NT2/D1 (cell line): Measurements from ENCODE around the gene FBLN1.

Source experiments
- SUZ12 ChIP-seq: IDR thresholded peaks from 2 replicates; pipeline ENCODE4 v1.6.1; 2011; ENCODE audit not compliant: insufficient read length, insufficient read depth; ENCODE audit errors: extremely low read depth
- YY1 ChIP-seq: IDR thresholded peaks from 2 replicates; pipeline ENCODE4 v1.6.1; 2011; ENCODE audit not compliant: insufficient read length, insufficient read depth
- ZNF274 ChIP-seq: IDR thresholded peaks from 2 replicates; pipeline ENCODE4 v1.6.1; 2011; ENCODE audit warnings: mild to moderate bottlenecking, low read depth, low read length

- no peak for TF ChIP-seq YY1
- no peak for TF ChIP-seq ZNF274
- TF ChIP-seq SUZ12, result no peak
Observed at GRCh38 chr22:45516923-45517675, 14.4 kb downstream of the FBLN1 start.
